Measurements from ENCODE around the gene TCF7L1. TPM values are rescaled to one million over a fixed set of nuclear protein-coding genes. Genes with fewer than 3 reads are reported as not detected.

The TCF7L1 gene
- total and polyA plus RNA-seq, 2 of the 13 experiments (the other 11 are each of a cell fraction or from before 2014, with no cell fraction given): 0.04 to 0.15 TPM

DNA sequence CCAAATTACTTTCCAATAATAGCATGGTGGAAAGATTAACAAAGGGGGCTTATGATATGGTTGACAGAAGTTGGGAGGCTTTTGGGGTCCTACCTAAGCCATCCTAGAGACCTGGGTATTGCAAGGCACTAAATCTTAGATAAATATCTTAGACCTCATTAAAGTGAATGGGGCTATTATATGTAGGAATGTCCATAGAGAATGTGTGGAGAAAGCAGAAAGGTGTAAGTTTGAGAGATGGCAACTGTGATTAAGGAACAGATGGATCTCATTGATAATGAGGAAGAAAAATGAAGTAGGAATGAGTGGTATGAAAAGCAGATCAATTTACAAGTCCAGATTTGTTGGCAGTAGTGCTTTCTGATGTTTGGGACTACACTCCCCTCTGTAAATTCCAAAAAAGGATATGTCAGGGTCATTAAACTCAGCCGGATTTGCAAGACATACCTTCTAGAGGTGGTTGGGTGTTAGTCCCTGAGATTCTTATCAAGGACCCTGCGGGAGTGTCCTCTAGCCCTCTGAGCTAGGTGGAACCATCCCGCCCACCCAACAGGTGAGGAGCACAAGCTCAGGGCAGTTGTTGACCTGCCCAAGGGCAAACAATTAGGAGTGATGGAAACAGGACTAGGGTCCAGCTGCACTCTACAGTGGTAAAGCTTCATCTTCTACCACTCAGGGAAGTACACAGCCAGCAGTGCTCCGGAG lies 12.1 kb downstream of the TCF7L1 start:
- in situ Hi-C loops (cut with HindIII; ENCODE audit: extremely low pct_ligation_motif_present, low pct_unique_long_range_greater_than_20kb) (no loop called here), intact Hi-C loops (cut with micrococcal nuclease; ENCODE audit: unreplicated experiment) (no loop called here)
- no peak overlapping the region for H3K9ac ChIP-seq (ENCODE audit: insufficient read depth, low read depth, low read length)
- WGBS (ENCODE audit: low lambda C conversion rate): 7% methylated on average over 4 of the region's 4 CpGs
- ChIA-PET CTCF (ENCODE audit: low intra/inter-chr PET ratio, low total read pairs) (no interaction called here), POLR2A (no interaction called here)
- H3K4me1 ChIP-seq (ENCODE audit: insufficient read depth, low read length): peaks cover 17% of the 10 kb centered on the region
- H4K20me1 ChIP-seq (ENCODE audit: insufficient read depth, low read length): no peaks in the 10 kb centered on the region
- ATAC-seq: no peak
- H3K79me2 ChIP-seq (ENCODE audit: insufficient read depth, low read length): no peaks in the 10 kb centered on the region
- DNase-seq (ENCODE audit: low spot score): no peak
- no peak for FAIRE-seq
- H3K36me3 ChIP-seq (replicated peaks in 1 of 2; ENCODE audit: control insufficient read depth in 1 of 2, insufficient read depth in 2 of 2, low read length in 2 of 2): no peaks in the 10 kb centered on the region
- H3K27me3 ChIP-seq (ENCODE audit: control insufficient read depth in 1 of 2, insufficient read depth in 2 of 2, low read length in 2 of 2): peaks cover 1 to 28% of the 10 kb centered on the region in 2 experiments; a peak in 2 of 5 replicates
- H3K27ac ChIP-seq (ENCODE audit: extremely low read length, insufficient read depth, low read length): no peak overlapping the region
- no peak overlapping the region for H3K4me2 ChIP-seq (ENCODE audit: low read depth, low read length)
- no TSS peak for BruUV-seq (replicated peaks)
- H2AFZ ChIP-seq (ENCODE audit: low read length): no peak overlapping the region
- H3K4me3 ChIP-seq (replicated peaks in 1 of 3; ENCODE audit: insufficient read depth in 1 of 3, low read depth in 2 of 3, low read length in 3 of 3): no peak overlapping the region
- no peaks in the 10 kb centered on the region for H3K9me3 ChIP-seq (ENCODE audit: low read length)
- TF ChIP-seq, protein P1, sequence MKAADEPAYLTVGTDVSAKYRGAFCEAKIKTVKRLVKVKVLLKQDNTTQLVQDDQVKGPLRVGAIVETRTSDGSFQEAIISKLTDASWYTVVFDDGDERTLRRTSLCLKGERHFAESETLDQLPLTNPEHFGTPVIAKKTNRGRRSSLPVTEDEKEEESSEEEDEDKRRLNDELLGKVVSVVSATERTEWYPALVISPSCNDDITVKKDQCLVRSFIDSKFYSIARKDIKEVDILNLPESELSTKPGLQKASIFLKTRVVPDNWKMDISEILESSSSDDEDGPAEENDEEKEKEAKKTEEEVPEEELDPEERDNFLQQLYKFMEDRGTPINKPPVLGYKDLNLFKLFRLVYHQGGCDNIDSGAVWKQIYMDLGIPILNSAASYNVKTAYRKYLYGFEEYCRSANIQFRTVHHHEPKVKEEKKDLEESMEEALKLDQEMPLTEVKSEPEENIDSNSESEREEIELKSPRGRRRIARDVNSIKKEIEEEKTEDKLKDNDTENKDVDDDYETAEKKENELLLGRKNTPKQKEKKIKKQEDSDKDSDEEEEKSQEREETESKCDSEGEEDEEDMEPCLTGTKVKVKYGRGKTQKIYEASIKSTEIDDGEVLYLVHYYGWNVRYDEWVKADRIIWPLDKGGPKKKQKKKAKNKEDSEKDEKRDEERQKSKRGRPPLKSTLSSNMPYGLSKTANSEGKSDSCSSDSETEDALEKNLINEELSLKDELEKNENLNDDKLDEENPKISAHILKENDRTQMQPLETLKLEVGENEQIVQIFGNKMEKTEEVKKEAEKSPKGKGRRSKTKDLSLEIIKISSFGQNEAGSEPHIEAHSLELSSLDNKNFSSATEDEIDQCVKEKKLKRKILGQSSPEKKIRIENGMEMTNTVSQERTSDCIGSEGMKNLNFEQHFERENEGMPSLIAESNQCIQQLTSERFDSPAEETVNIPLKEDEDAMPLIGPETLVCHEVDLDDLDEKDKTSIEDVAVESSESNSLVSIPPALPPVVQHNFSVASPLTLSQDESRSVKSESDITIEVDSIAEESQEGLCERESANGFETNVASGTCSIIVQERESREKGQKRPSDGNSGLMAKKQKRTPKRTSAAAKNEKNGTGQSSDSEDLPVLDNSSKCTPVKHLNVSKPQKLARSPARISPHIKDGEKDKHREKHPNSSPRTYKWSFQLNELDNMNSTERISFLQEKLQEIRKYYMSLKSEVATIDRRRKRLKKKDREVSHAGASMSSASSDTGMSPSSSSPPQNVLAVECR (CRISPR knock-in tag; IDR thresholded peaks at IDR 0.05; ENCODE audit: borderline replicate concordance): no peak
- TF ChIP-seq, protein P2, sequence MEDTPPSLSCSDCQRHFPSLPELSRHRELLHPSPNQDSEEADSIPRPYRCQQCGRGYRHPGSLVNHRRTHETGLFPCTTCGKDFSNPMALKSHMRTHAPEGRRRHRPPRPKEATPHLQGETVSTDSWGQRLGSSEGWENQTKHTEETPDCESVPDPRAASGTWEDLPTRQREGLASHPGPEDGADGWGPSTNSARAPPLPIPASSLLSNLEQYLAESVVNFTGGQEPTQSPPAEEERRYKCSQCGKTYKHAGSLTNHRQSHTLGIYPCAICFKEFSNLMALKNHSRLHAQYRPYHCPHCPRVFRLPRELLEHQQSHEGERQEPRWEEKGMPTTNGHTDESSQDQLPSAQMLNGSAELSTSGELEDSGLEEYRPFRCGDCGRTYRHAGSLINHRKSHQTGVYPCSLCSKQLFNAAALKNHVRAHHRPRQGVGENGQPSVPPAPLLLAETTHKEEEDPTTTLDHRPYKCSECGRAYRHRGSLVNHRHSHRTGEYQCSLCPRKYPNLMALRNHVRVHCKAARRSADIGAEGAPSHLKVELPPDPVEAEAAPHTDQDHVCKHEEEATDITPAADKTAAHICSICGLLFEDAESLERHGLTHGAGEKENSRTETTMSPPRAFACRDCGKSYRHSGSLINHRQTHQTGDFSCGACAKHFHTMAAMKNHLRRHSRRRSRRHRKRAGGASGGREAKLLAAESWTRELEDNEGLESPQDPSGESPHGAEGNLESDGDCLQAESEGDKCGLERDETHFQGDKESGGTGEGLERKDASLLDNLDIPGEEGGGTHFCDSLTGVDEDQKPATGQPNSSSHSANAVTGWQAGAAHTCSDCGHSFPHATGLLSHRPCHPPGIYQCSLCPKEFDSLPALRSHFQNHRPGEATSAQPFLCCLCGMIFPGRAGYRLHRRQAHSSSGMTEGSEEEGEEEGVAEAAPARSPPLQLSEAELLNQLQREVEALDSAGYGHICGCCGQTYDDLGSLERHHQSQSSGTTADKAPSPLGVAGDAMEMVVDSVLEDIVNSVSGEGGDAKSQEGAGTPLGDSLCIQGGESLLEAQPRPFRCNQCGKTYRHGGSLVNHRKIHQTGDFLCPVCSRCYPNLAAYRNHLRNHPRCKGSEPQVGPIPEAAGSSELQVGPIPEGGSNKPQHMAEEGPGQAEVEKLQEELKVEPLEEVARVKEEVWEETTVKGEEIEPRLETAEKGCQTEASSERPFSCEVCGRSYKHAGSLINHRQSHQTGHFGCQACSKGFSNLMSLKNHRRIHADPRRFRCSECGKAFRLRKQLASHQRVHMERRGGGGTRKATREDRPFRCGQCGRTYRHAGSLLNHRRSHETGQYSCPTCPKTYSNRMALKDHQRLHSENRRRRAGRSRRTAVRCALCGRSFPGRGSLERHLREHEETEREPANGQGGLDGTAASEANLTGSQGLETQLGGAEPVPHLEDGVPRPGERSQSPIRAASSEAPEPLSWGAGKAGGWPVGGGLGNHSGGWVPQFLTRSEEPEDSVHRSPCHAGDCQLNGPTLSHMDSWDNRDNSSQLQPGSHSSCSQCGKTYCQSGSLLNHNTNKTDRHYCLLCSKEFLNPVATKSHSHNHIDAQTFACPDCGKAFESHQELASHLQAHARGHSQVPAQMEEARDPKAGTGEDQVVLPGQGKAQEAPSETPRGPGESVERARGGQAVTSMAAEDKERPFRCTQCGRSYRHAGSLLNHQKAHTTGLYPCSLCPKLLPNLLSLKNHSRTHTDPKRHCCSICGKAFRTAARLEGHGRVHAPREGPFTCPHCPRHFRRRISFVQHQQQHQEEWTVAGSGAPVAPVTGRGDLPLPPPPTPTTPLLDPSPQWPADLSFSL (CRISPR knock-in tag; IDR thresholded peaks at IDR 0.05): no peak
- TF ChIP-seq MAF1 (CRISPR knock-in tag; IDR thresholded peaks at IDR 0.05; ENCODE audit: borderline replicate concordance) (no peak), KMT2A (CRISPR knock-in tag; IDR thresholded peaks at IDR 0.05) (no peak), ZNF382 (CRISPR knock-in tag; IDR thresholded peaks at IDR 0.05; ENCODE audit: borderline replicate concordance) (no peak), ZKSCAN5 (CRISPR knock-in tag; IDR thresholded peaks at IDR 0.05) (no peak)
- TF ChIP-seq, protein P3, sequence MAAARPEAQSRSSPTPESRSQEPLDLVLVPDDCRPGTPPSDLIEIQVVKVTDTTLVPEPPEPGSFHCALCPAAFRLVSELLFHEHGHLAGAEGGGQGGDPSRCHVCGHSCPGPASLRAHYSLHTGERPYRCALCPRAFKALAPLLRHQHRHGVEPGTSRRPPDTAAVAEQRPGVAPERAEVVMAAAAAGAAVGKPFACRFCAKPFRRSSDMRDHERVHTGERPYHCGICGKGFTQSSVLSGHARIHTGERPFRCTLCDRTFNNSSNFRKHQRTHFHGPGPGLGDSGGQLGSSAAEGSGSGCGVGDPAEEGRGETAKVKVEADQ (CRISPR knock-in tag; IDR thresholded peaks at IDR 0.05; ENCODE audit: borderline replicate concordance): no peak
- TF ChIP-seq, protein P4, sequence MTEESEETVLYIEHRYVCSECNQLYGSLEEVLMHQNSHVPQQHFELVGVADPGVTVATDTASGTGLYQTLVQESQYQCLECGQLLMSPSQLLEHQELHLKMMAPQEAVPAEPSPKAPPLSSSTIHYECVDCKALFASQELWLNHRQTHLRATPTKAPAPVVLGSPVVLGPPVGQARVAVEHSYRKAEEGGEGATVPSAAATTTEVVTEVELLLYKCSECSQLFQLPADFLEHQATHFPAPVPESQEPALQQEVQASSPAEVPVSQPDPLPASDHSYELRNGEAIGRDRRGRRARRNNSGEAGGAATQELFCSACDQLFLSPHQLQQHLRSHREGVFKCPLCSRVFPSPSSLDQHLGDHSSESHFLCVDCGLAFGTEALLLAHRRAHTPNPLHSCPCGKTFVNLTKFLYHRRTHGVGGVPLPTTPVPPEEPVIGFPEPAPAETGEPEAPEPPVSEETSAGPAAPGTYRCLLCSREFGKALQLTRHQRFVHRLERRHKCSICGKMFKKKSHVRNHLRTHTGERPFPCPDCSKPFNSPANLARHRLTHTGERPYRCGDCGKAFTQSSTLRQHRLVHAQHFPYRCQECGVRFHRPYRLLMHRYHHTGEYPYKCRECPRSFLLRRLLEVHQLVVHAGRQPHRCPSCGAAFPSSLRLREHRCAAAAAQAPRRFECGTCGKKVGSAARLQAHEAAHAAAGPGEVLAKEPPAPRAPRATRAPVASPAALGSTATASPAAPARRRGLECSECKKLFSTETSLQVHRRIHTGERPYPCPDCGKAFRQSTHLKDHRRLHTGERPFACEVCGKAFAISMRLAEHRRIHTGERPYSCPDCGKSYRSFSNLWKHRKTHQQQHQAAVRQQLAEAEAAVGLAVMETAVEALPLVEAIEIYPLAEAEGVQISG (CRISPR knock-in tag; IDR thresholded peaks at IDR 0.05): no peak

Measured in HepG2 (cell line).